ENCODE data around the gene YJEFN3.
A peak's percentile ranks its signal among the peaks of the same experiment; 100 is the strongest.

YJEFN3 gene

GRCh38 chr19:19498255-19498991 lies 30.3 kb upstream of the YJEFN3 start:
- no peak for DNase-seq

- no peak for DNase-seq
Observed at GRCh38 chr19:19499272-19499995, 29.3 kb upstream of the YJEFN3 start.

GRCh38 chr19:19500975-19501644 lies 27.6 kb upstream of the YJEFN3 start:
- no peak for DNase-seq

- DNase-seq, result no peak
Observed at GRCh38 chr19:19501798-19502197, 26.9 kb upstream of the YJEFN3 start.

GRCh38 chr19:19502281-19502680 lies 26.4 kb upstream of the YJEFN3 start:
- DNase-seq, result no peak

GRCh38 chr19:19502808-19503602 lies 25.7 kb upstream of the YJEFN3 start:
- DNase-seq, result no peak

GRCh38 chr19:19504754-19505668 lies 23.7 kb upstream of the YJEFN3 start:
- no peak for DNase-seq

- no peak for DNase-seq
Observed at GRCh38 chr19:19505669-19506326, 22.9 kb upstream of the YJEFN3 start.

- no peak for DNase-seq
Observed at GRCh38 chr19:19506592-19506991, 22.1 kb upstream of the YJEFN3 start.

- no peak for DNase-seq
Observed at GRCh38 chr19:19507354-19507753, 21.4 kb upstream of the YJEFN3 start.

- DNase-seq, result no peak
Observed at GRCh38 chr19:19508217-19508616, 20.5 kb upstream of the YJEFN3 start.

GRCh38 chr19:19510432-19510831 lies 18.3 kb upstream of the YJEFN3 start:
- no peak for DNase-seq

GRCh38 chr19:19513682-19514081 lies 15.0 kb upstream of the YJEFN3 start:
- DNase-seq, result no peak

GRCh38 chr19:19514215-19514657 lies 14.5 kb upstream of the YJEFN3 start:
- DNase-seq, result no peak

- DNase-seq, result no peak
Observed at GRCh38 chr19:19514881-19515641, 13.7 kb upstream of the YJEFN3 start, which contains the start of gene TSSK6. Gene TSSK6 (minus strand): TSS chr19:19515548. CDS start chr19:19515427, 121 bp downstream.

- peak; percentile 90 for DNase-seq
Observed at GRCh38 chr19:19515642-19516519, 12.8 kb upstream of the YJEFN3 start, which contains the start of gene NDUFA13. Gene NDUFA13 (plus strand): TSS chr19:19516225. CDS start chr19:19516239, 14 bp downstream.

GRCh38 chr19:19517235-19517619 lies 11.5 kb upstream of the YJEFN3 start:
- DNase-seq, result no peak

GRCh38 chr19:19520989-19521388 lies 7.7 kb upstream of the YJEFN3 start:
- DNase-seq, result no peak

- DNase-seq, result no peak
Observed at GRCh38 chr19:19523177-19523576, 5.5 kb upstream of the YJEFN3 start.

Measured in CD4-positive, alpha-beta T cell treated with Interferon gamma for 1 hour (primary cell).